Vagina (tissue), 2 donors: ENCODE results near the gene ARCN1.

Experiments used
- CTCF ChIP-seq, 3 experiments: fragments of 450-650 bp in 2 of 3; fragments of 200-600 bp in 1 of 3; sonication (generic) in 1 of 3; IDR thresholded peaks; one replicate each; pipeline ENCODE4 v1.5.1; 2017 to 2019; ENCODE audit warnings: antibody characterized with exemption in 3 of 3, mild to moderate bottlenecking in 2 of 3, moderate library complexity in 2 of 3
- POLR2A ChIP-seq, 2 donors: fragments of 450-650 bp; IDR thresholded peaks; one replicate each; pipeline ENCODE4 v1.6.1; 2017; ENCODE audit warnings: antibody characterized with exemption in 2 of 2, mild to moderate bottlenecking in 2 of 2, moderate library complexity in 2 of 2
- POLR2AphosphoS5 ChIP-seq, 2 donors: sonication (generic); formaldehyde crosslinking; IDR thresholded peaks; one replicate each; pipeline ENCODE4 v1.9.0; 2017; ENCODE audit warnings: antibody characterized with exemption in 2 of 2, mild to moderate bottlenecking in 2 of 2, low read depth in 1 of 2; ENCODE audit not compliant: insufficient read depth in 1 of 2

- no peak for TF ChIP-seq CTCF (IDR thresholded peaks at IDR 0.05)
- no peak for TF ChIP-seq POLR2A (IDR thresholded peaks at IDR 0.05)
- no peak for TF ChIP-seq POLR2AphosphoS5 (IDR thresholded peaks at IDR 0.05; ENCODE audit: insufficient read depth in 1 of 2, low read depth in 1 of 2)
Measured at GRCh38 chr11:118535261-118535660, 36.9 kb upstream of the ARCN1 start.
